SK-N-MC (cell line): ENCODE results near the gene EGFR.

Source experiments
- DNase-seq: peaks from one replicate; pipeline ENCODE4 v3.0.0-alpha.2; 2011; ENCODE audit warnings: low read depth, low spot score
- H3K27ac ChIP-seq: fragments of 200-600 bp; sonication (generic); 2 replicates; pipeline ENCODE4 v1.5.1; 2016; ENCODE audit warnings: mixed run types
- H3K36me3 ChIP-seq: fragments of 200-600 bp; sonication (generic); 2 replicates; pipeline ENCODE4 v1.6.1; 2017; ENCODE audit warnings: antibody characterized with exemption, low read length, mixed read lengths; ENCODE audit not compliant: insufficient read depth
- H3K4me3 ChIP-seq: fragments of 200-600 bp; sonication (generic); 2 replicates; pipeline ENCODE4 v1.5.1; 2016
- H3K9ac ChIP-seq: fragments of 200-600 bp; sonication (generic); 2 replicates; pipeline ENCODE4 v1.8.0; 2017; ENCODE audit warnings: mixed run types, mixed read lengths; ENCODE audit not compliant: insufficient read length
- H3K9me3 ChIP-seq: fragments of 200-600 bp; sonication (generic); 2 replicates; pipeline ENCODE4 v1.6.1; 2017; ENCODE audit warnings: low read depth, mild to moderate bottlenecking, antibody characterized with exemption, low read length, moderate library complexity, mixed read lengths
- EZH2 ChIP-seq: fragments of 200-600 bp; sonication (generic); IDR thresholded peaks from one replicate; pipeline ENCODE4 v1.6.1; 2017; ENCODE audit warnings: antibody characterized with exemption
- FOXP2 ChIP-seq: optimal IDR thresholded peaks from 2 replicates; pipeline ENCODE3; 2011; ENCODE audit warnings: mild to moderate bottlenecking, moderate library complexity; ENCODE audit not compliant: insufficient read depth; ENCODE audit errors: extremely low read length, control extremely low read depth
- POLR2AphosphoS5 ChIP-seq: IDR thresholded peaks from 2 replicates; pipeline ENCODE4 v1.6.1; 2012; ENCODE audit warnings: mild to moderate bottlenecking, low read depth, low read length, borderline replicate concordance

EGFR gene

GRCh38 chr7:55185321-55185802 lies 166.5 kb downstream of the EGFR start:
- no peaks in the 10 kb centered on the region for H3K36me3 ChIP-seq
- TF ChIP-seq EZH2 (no peak), FOXP2 (no peak), POLR2AphosphoS5 (no peak)
- H3K9me3 ChIP-seq: no peaks in the 10 kb centered on the region
- H3K9ac ChIP-seq: no peak overlapping the region
- H3K27ac ChIP-seq: no peak overlapping the region
- H3K4me3 ChIP-seq: no peak overlapping the region
- no peak for DNase-seq

GRCh38 chr7:55185941-55186609 lies 167.3 kb downstream of the EGFR start:
- H3K27ac ChIP-seq: no peak overlapping the region
- DNase-seq: no peak
- no peak overlapping the region for H3K4me3 ChIP-seq
- no peaks in the 10 kb centered on the region for H3K36me3 ChIP-seq
- no peak for TF ChIP-seq POLR2AphosphoS5
- H3K9me3 ChIP-seq: no peaks in the 10 kb centered on the region
- no peak overlapping the region for H3K9ac ChIP-seq

- TF ChIP-seq POLR2AphosphoS5 (no peak), EZH2 (no peak), FOXP2 (no peak)
- Histone ChIP-seq H3K9ac (no peak overlapping the region), H3K27ac (no peak overlapping the region), H3K4me3 (no peak overlapping the region), H3K36me3 (no peaks in the 10 kb centered on the region), H3K9me3 (no peaks in the 10 kb centered on the region)
- DNase-seq: no peak
These were observed 169.1 kb downstream of the EGFR start for GRCh38 chr7:55187701-55188491.

GRCh38 chr7:55188590-55189138 lies 169.8 kb downstream of the EGFR start:
- H3K4me3 ChIP-seq: no peak overlapping the region
- no peak for TF ChIP-seq EZH2
- no peak for TF ChIP-seq POLR2AphosphoS5
- no peak for TF ChIP-seq FOXP2
- H3K27ac ChIP-seq: no peak overlapping the region
- no peak for DNase-seq
- no peaks in the 10 kb centered on the region for H3K9me3 ChIP-seq
- no peak overlapping the region for H3K9ac ChIP-seq
- no peaks in the 10 kb centered on the region for H3K36me3 ChIP-seq

- Histone ChIP-seq H3K4me3 (no peak overlapping the region), H3K9ac (no peak overlapping the region), H3K27ac (no peak overlapping the region), H3K36me3 (no peaks in the 10 kb centered on the region), H3K9me3 (no peaks in the 10 kb centered on the region)
- DNase-seq: no peak
- TF ChIP-seq FOXP2 (no peak), EZH2 (no peak), POLR2AphosphoS5 (no peak)
These were observed 170.4 kb downstream of the EGFR start for GRCh38 chr7:55189146-55189766.

GRCh38 chr7:55189878-55190436 lies 171.1 kb downstream of the EGFR start:
- Histone ChIP-seq H3K9me3 (no peaks in the 10 kb centered on the region), H3K4me3 (no peak overlapping the region), H3K36me3 (no peaks in the 10 kb centered on the region), H3K27ac (no peak overlapping the region), H3K9ac (no peak overlapping the region)
- TF ChIP-seq POLR2AphosphoS5 (no peak), EZH2 (no peak), FOXP2 (no peak)
- no peak for DNase-seq

GRCh38 chr7:55190511-55191160 lies 171.8 kb downstream of the EGFR start:
- H3K9ac ChIP-seq: no peak overlapping the region
- no peak for DNase-seq
- H3K4me3 ChIP-seq: no peak overlapping the region
- no peaks in the 10 kb centered on the region for H3K9me3 ChIP-seq
- H3K36me3 ChIP-seq: no peaks in the 10 kb centered on the region
- no peak for TF ChIP-seq FOXP2
- no peak overlapping the region for H3K27ac ChIP-seq
